ENCODE data around the gene IGSF21. TPM values are rescaled to one million over a fixed set of nuclear protein-coding genes. Genes with fewer than 3 reads are reported as not detected.

Gene IGSF21
- total RNA-seq, 1 donor from 2014 or later, result not detected

DNA sequence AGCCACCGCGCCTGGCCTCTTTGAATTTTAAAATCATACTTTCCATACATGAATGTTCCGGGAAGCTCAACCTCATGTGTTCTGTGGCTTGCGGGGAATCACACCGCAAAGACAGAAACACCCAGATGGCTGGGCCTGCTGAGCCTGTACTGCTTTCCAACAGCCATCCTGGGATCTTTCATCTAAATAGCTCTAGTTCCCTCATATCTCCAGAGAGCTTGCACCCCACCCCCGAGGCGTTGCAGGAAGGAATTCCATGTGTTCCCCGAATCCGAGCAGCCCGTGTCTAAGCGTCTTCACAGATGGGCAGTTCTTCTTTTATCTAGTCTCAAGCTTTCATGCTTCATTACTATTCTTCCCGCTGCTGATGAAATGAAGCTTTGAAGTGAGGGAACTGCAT, 66.4 kb downstream of the IGSF21 start:
- TF ChIP-seq, protein P1, sequence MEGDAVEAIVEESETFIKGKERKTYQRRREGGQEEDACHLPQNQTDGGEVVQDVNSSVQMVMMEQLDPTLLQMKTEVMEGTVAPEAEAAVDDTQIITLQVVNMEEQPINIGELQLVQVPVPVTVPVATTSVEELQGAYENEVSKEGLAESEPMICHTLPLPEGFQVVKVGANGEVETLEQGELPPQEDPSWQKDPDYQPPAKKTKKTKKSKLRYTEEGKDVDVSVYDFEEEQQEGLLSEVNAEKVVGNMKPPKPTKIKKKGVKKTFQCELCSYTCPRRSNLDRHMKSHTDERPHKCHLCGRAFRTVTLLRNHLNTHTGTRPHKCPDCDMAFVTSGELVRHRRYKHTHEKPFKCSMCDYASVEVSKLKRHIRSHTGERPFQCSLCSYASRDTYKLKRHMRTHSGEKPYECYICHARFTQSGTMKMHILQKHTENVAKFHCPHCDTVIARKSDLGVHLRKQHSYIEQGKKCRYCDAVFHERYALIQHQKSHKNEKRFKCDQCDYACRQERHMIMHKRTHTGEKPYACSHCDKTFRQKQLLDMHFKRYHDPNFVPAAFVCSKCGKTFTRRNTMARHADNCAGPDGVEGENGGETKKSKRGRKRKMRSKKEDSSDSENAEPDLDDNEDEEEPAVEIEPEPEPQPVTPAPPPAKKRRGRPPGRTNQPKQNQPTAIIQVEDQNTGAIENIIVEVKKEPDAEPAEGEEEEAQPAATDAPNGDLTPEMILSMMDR (IDR thresholded peaks at IDR 0.05; ENCODE audit: unreplicated experiment), result no peak
- Mint-ChIP-seq H3K27ac (no peak overlapping the region), H3K4me1 (ENCODE audit: low read depth) (no peaks in the 10 kb centered on the region)

DNA sequence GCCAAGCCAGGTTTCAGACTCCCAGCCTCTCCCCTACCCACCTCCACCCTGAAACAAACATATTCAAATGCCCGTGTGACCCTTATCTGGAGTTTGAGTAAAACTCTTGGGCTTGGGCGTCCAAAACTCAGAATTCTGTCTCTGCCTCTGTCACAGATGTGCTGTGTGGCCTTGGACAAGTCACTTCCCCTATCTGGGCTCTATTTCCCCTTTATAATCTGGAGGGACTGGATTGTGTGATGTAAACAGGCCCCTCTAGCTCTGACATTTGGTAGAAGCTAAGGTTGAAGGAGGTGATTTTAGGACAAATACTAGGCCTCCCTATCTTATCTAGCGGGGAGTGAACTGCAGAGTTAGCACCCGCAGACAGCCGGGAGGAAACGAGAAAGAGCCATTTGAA, 67.5 kb downstream of the IGSF21 start:
- Mint-ChIP-seq H3K4me3 (ENCODE audit: low read depth) (no peak overlapping the region), H3K4me1 (ENCODE audit: low read depth) (no peaks in the 10 kb centered on the region), H3K9me3 (ENCODE audit: low read depth) (no peaks in the 10 kb centered on the region), H3K27me3 (peaks cover 47% of the 10 kb centered on the region), H3K36me3 (ENCODE audit: insufficient read depth) (no peaks in the 10 kb centered on the region), H3K27ac (no peak overlapping the region)
- TF ChIP-seq, protein P1 (IDR thresholded peaks at IDR 0.05; ENCODE audit: unreplicated experiment), result no peak
- DNase-seq (ENCODE audit: low spot score, unreplicated experiment), result no peak

More for the DNA sequence above, 66.4 kb downstream of the IGSF21 start:
- Mint-ChIP-seq H3K4me3 (ENCODE audit: low read depth) (no peak overlapping the region), H3K36me3 (ENCODE audit: insufficient read depth) (no peaks in the 10 kb centered on the region), H3K9me3 (ENCODE audit: low read depth) (no peaks in the 10 kb centered on the region), H3K27me3 (peaks cover 50% of the 10 kb centered on the region)
- no peak for DNase-seq (ENCODE audit: low spot score, unreplicated experiment)

DNA sequence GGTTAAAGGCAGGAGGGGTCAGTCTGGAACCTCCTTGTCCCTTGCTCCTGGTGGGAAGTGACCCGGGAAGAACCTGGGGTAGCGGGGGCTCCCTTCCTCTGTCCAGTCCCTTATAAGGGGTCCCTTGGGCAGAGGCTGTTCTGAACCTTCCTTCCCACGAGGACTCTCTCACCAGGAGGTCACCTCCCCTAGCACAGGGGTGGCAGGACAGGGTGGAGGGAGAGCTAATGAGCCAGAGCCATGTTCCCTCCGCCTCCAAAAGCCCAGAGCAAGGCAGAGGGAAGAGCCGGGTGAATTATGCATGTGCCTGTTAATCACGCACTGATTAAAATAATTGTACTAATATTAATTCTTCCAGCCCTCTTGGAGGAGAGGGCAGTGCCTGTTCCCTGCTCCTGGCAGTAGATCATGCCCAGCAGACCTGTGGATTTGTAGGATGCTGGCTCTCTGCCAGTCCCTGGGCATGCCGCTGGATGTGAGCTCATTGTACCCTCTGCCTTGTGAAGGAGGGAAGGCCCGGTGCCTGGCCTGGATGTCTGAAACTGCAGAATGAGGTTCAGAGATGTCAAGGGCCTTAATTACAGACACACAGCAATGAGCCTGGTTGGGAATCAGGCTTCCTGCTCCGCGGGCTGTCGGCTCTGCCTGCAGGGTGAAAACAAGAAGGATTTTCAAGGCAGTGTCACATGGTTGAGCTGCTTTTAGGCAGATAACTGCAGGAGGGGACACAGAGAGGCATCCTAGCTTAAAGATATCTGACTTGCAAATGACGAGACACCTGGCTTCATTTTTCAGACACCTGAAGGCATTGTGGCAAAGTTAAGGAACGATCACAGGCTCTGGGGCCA, 68.2 kb downstream of the IGSF21 start:
- H3K4me1 Mint-ChIP-seq (ENCODE audit: low read depth), result no peaks in the 10 kb centered on the region
- H3K27me3 Mint-ChIP-seq, result peaks cover 52% of the 10 kb centered on the region

DNA sequence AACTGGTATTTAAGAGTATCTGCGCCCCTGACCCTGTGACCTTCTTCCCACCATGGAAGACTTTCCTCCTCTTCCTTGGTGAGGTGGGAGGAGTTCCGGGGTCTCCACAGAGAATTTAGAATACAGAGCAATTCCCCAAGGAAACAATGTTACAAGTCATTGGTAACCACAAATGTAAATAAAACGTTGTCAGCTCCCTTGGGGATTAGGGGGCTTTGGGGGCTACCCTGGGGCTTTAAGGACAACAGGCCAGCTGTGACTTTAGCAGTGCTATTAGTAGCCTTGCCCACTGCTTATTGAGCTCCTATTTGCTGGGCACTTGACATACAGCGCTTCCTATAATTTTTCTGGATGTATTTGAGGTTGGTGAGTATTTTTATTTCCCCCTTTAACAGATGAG, 69.0 kb downstream of the IGSF21 start:
- Mint-ChIP-seq H3K27me3 (peaks cover 53% of the 10 kb centered on the region), H3K9me3 (ENCODE audit: low read depth) (no peaks in the 10 kb centered on the region), H3K4me1 (ENCODE audit: low read depth) (no peaks in the 10 kb centered on the region), H3K27ac (no peak overlapping the region), H3K4me3 (ENCODE audit: low read depth) (no peak overlapping the region), H3K36me3 (ENCODE audit: insufficient read depth) (no peaks in the 10 kb centered on the region)
- TF ChIP-seq, protein P1 (IDR thresholded peaks at IDR 0.05; ENCODE audit: unreplicated experiment), result no peak
- DNase-seq (ENCODE audit: low spot score, unreplicated experiment), result no peak

More for the DNA sequence above, 68.2 kb downstream of the IGSF21 start:
- DNase-seq (ENCODE audit: low spot score, unreplicated experiment), result no peak
- no peaks in the 10 kb centered on the region for H3K9me3 Mint-ChIP-seq (ENCODE audit: low read depth)
- H3K4me3 Mint-ChIP-seq (ENCODE audit: low read depth), result no peak overlapping the region
- TF ChIP-seq, protein P1 (IDR thresholded peaks at IDR 0.05; ENCODE audit: unreplicated experiment), result no peak
- no peak overlapping the region for H3K27ac Mint-ChIP-seq
- H3K36me3 Mint-ChIP-seq (ENCODE audit: insufficient read depth), result no peaks in the 10 kb centered on the region

DNA sequence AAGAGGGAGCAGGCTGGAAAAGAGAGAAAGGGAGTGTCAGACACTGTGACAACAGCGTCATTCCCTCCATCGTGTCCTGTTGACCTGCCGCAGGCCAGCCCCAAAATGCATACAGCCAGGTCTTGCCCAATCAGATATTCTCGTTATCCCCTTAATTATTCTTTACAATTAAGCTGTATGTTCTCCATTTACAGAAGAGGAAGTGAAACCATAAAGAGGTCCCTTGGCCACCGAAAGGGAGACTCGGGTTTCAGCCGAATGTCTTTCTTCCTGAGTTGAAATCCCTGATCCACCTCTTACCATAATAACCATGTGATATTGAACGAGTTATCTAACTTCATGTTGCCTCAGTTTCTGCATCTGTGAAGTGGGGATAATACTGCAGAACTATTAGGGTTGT, 70.5 kb downstream of the IGSF21 start:
- Mint-ChIP-seq H3K9me3 (ENCODE audit: low read depth) (no peaks in the 10 kb centered on the region), H3K27me3 (peaks cover 59% of the 10 kb centered on the region), H3K4me1 (ENCODE audit: low read depth) (no peaks in the 10 kb centered on the region), H3K4me3 (ENCODE audit: low read depth) (no peak overlapping the region), H3K27ac (no peak overlapping the region), H3K36me3 (ENCODE audit: insufficient read depth) (no peaks in the 10 kb centered on the region)
- no peak for DNase-seq (ENCODE audit: low spot score, unreplicated experiment)
- TF ChIP-seq, protein P1 (IDR thresholded peaks at IDR 0.05; ENCODE audit: unreplicated experiment), result no peak
